Stimulated activated CD8-positive, alpha-beta memory T cell treated with anti-CD3 and anti-CD28 coated beads, Interleukin-15, amount 100 ng/mL, for 48 hours (primary cell): Measurements from ENCODE around the gene NPDC1.
A peak's percentile ranks its signal among the peaks of the same experiment; 100 is the strongest.

Experiments used
- DNase-seq, 2 donors: peaks; one replicate each; pipeline ENCODE4 v3.0.0-alpha.2; 2020; ENCODE audit warnings: low read depth in 2 of 2

The NPDC1 gene, protein sequence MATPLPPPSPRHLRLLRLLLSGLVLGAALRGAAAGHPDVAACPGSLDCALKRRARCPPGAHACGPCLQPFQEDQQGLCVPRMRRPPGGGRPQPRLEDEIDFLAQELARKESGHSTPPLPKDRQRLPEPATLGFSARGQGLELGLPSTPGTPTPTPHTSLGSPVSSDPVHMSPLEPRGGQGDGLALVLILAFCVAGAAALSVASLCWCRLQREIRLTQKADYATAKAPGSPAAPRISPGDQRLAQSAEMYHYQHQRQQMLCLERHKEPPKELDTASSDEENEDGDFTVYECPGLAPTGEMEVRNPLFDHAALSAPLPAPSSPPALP

DNA sequence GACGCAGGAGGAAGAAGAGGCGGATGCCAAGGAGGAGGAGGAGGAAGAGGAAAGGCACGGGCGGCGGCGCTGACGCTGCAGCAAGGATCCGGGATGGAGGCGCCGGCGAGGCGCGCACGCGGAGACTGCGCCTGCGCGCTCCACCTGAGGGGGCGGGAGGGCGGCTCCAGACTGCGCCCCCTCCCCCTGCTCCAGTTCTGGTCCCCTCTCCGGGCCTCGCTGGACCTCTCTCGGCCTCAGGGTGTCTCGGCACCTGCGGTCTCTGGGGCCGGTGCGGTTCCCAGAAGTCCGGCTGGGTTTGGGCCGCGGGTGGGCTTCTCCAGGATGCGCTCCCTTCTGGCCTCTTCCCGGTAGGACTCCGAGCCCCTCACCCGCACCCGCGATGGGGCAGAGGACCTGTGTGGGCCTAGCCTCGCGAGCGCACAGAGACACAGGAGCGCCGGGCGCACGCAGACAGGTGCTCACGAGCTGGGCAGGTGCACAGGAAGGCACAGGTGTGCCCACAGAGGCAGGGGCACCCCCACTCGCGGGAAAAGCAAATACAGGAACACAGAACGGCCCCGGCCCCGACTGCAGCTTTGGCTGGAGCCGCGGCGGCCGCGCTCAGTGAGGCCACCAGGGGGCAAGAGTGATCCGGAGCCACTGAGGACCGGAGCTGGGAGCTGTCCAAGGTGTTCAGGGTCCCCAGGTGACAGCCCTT, at the start of gene NPDC1:
Gene NPDC1, minus strand, starts transcription at position 90 of the 700 bp plus-strand sequence. CDS start 188 bp downstream, outside the sequence.
- DNase-seq: peak; percentile 67 to 72

DNA sequence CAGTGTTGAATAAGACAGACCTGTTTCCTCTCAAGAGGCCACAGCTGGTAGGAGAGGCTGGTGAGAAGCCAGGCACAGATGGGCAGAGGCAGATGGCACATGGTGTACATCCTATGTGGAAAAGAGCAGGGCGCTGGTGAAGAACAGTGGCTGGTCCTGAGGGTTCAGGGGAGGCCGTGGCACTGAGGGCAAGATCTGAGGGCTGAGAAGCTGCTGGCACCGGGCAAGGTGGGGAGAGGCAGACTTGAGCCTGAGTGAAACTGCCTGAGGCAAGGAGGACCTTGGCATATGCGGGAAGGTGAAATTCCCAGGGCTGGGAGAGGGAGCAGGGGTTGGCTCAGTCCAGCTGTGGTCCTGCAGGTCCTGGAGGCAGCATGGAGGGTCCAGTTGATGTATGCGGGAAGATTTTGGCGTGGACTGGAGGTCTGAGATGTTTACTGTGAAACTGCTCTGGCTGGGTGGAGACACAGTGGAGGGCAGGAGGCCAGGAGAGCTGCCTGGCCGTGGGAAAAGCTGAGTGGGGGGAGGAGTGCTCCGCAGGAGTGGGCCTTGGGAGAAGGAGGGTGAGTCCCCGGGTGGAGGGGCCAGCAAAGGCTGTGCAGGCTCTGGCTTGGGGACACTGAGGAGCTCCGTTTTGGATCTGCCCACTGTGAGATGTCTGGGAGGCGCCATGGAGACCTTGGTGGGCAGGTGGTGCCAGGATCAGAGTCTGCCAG, 43.4 kb upstream of the NPDC1 start:
- DNase-seq: no peak

- DNase-seq: no peak
Measured at GRCh38 chr9:137088121-137088520, 42.1 kb upstream of the NPDC1 start.

- DNase-seq: no peak
Measured at GRCh38 chr9:137087409-137087925, 41.5 kb upstream of the NPDC1 start.

DNA sequence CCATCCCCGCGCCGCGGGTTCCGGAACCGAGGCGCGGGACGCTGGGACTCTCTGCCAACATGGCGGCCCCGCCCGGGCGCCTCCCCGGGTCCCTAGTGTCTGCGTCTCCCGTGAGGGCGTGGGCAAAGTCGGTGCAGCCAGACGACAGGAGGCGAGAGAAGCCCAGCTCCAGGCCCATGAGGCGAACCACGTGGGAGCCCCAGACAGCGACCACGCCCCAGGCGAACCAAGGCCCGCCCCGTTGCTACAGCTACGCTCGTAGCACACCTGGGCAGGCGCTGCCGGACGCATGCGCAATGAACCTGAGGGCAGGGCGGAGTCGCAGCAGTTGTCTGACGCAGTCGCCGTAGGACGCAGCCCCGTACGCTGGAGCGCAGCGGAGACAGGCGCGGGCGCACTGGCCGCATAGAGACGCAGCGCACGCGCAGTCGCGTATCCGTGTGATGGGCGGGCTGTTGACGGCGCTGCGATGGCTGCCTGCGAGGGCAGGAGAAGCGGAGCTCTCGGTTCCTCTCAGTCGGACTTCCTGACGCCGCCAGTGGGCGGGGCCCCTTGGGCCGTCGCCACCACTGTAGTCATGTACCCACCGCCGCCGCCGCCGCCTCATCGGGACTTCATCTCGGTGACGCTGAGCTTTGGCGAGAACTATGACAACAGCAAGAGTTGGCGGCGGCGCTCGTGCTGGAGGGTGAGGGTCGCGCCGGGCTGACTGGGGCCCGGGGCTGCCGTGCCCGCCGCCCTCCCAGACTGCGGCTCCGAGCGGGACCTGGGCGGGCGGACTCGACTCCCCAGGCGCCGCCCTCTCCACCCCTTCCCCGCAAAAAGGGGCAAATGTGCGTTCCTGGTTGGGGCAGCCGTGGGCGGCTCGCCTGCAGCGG, 40.8 kb upstream of the NPDC1 start, which contains the start of gene MAN1B1:
Gene MAN1B1, plus strand, starts transcription at position 455 of the 878 bp plus-strand sequence. Its CDS starts 15 bp downstream, at position 470.
- DNase-seq: peak; percentile 100

DNA sequence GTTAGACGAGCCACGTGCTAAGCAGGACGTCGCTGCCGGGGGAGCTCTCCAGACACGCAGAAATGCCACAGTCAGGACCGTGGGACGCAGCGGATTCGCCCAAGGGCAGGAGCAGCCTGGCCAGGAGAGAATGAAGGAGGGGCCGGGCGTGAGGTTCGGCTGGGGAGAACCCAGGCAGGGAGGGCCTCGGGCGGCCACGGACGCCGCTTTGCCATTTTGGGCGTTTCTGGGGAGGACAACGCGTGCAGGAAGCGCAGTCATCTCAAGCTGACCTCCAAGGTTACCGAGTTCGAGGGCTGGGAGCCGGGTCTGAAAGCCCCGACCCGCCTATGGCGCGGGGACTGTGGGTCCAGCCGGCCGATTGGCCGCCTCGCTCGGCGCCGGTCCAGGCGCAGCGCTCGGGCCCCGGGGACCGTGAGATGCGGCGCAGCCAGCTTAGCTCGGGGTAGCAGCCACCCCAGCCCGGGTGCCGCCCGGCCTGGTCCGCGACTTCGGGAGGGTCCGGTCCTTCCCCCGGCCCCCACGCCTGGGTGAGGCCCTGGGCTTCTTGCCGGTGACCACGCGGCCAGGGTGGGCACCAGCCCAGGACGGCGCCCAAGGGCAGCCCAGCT, 40.0 kb upstream of the NPDC1 start:
- no peak for DNase-seq

DNA sequence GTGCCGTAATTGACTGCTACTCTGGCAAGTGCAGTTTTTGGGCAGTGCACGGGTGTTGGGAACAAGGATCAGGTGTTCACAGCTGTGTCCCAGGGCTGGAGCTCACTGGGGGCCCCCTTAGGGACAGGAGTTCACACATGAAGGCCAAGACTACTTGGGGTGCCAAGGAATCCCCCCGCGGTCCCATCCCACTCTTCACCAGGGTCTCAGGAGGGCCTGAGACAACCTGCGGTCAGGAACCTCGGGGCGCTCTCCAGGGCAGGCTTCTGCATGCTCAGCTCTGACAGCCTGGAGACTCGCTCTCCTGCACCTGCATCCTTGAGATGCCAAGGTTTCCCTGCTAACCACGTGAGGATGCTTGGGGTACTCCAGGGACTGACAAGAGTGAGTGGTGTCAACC, 38.5 kb upstream of the NPDC1 start:
- DNase-seq: no peak

- DNase-seq: no peak
Measured at GRCh38 chr9:137083394-137084004, 37.5 kb upstream of the NPDC1 start.

DNA sequence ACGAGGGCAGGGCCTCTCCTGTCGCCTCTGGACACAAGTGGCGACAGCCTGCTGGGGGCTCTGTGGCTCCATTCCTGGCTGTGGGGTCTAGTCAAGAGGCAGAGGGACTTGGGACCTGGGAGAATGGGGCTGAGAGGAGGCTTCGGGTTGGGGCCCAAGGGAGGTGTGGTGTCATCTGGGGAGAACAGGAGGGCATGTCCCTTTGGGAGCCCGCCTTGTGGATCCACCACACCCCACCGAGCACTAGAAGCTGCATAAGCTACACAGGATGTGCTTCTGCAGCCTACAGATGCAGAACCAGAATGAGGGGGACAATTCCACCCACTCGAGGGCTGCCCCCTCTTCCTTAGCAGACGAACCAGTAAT, 36.9 kb upstream of the NPDC1 start:
- DNase-seq: no peak

DNA sequence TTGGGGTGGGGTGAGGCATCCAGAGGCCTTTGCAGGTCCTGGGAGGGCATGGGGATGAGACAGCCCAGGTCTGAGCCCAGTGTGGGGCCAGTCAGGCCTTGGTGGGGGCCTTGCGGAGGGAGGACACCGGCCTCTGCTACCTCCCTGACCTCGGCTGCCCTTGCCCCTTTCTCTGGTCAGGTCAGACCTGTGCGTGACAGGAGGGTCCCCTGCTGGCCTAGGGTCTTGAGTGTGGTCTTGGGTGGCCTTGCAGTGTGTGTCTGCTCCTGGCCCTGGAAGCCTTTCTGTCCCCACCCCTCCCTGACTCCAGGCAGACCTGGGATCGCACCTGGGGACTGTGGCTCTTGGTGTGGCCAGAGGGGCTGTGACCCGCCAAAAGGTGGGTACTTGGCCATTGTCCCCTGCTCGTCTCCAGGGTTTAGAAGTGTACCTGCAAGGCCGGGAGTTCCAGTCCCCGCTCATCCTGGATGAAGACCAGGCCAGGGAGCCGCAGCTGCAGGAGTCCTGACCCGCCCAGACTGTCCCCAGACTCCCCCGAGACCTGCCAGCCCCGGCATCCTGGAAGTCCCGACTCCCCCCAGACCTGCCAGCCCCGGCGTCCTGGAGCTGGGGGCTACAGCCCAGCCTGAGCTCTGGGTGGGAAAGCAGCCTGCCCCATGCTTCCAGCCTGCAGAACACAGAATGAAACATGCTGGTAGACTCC, 36.4 kb upstream of the NPDC1 start:
- DNase-seq: no peak

- DNase-seq: no peak
Measured at GRCh38 chr9:137080260-137081122, 34.5 kb upstream of the NPDC1 start.

DNA sequence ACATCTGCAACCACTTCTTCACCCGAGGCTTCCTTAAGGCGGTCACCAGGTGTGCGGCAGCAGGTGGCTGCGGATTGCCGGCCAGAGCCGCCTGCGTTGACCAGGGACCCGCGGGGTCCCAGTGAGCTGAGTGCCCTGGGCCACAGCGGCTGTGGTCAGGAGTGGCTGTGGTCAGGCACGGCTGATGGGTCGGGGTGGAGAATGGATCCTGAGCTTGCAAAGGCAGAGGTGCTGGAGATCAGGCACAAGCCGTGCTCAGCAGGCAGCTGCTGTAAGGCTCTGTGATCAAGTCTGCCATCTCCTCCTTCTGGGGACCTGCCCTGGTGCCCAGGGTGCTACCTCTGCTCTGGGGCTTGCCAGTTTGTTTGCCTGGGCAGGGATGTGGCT, 33.4 kb upstream of the NPDC1 start:
- no peak for DNase-seq

DNA sequence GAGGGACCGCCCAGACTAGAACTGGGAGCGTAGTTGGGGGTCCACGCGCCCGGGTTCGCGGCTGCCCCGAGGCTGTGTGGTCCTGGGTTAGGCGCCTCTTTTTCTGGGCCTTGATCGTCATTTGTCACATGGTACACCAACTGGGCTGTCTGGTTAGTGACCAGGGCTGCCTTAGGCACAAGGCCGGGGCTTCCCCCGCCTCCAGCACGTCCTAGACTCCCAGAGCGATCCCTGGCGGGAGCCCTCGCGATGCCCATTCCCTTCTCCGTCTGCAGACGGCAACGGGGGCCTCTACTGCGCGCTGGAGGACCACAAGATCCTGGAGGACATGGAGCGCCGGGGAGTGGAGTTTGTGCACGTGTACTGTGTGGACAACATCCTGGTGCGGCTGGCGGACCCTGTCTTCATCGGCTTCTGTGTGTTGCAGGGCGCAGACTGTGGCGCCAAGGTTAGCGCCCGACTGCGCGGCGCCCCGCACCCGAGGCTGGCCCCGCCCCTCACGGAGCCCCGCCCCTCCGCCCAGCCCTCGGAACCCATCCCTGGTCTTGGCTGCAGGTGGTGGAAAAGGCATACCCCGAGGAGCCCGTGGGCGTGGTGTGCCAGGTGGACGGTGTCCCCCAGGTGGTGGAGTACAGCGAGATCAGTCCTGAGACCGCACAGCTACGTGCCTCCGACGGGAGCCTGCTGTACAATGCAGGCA, 32.9 kb upstream of the NPDC1 start:
- no peak for DNase-seq

DNA sequence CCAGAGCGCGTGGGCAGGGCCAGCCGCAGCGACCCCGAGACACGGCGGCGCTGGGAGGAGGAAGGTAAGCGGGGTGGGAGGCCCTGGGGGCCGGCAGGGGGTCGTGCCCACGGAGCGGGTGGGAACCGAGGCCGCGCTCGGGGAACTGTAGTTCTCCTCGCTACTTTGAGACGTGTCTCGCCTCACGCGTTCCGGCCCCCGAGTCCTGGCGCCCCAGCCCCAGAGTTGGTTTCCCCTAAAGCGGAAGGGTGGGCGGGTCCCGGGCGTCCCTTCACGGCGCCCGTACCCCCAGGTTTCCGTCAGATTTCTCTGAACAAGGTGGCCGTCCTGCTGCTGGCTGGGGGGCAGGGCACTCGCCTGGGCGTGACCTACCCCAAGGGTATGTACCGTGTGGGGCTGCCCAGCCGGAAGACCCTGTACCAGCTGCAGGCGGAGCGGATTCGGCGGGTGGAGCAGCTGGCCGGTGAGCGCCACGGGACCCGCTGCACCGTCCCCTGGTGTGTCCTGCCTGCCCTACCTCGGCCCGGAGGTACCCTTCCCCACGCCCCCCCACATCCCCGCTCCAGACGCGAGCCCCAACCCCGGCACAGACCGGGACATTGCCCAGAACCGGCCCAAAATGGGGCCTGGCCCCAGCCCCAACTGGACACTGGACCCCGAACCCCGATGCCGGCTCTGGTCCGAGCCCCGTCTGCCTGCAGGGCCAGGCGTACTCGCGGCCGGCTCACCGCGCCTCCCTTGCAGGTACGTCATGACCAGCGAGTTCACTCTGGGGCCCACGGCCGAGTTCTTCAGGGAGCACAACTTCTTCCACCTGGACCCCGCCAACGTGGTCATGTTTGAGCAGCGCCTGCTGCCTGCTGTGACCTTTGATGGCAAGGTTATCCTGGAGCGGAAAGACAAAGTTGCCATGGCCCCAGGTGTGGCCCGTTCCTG, 32.0 kb upstream of the NPDC1 start:
- DNase-seq: peak in 1 of 2 donors; percentile 44

DNA sequence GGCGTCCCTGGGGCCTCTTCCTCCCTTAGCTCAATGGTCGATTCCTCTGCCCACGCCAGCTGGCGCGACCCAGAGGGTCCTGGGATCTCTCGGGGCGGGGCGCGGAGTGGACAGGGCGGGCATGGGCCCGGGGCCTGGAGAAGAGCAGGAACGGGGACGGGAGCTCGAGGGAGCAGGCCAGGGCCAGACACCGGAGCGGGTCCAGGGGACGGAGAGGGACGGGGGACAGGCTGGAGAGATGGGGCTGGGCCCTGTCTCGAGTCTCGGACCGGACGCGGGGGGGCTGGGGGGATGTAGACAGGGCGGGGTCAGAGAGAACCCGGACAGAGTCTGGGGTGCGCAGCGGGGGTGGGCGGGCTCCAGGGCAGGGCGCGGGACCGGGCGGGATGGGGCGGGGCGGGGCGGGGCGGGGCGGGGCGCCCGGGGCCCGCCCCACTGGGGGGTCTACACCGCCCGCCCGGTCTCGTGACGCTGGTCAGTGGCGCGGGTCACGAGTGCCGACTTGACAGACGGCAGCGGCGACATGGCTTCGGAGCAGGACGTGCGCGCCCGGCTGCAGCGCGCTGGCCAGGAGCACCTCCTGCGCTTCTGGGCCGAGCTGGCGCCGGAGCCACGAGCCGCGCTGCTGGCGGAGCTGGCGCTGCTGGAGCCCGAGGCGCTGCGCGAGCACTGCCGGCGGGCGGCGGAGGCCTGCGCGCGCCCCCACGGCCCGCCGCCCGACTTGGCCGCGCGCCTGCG, 31.2 kb upstream of the NPDC1 start, which contains the start of gene UAP1L1:
Gene UAP1L1, plus strand, starts transcription at position 508 of the 738 bp plus-strand sequence. Its CDS starts 16 bp downstream, at position 524.
- DNase-seq: peak in 1 of 2 donors; percentile 50

DNA sequence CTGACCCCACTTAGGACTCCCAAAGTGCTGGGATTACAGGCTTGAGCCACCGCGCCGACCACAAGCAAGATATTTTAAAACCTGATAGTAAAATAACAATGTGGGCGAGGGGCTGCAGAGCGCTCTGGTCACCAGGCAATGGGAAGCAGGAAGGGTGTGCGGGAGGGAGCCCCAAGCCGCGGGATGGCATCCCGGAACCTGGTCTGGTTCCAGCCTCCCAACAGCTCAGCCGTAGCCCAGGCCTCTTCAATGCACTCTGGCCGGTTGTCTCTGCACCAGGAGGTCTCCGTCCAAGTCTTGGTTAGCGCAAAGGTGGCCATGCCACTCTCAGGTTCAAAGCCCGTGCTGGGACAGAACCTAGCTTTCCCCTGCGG, 30.6 kb upstream of the NPDC1 start:
- DNase-seq: no peak
